Fibroblast of lung (primary cell): Measurements from ENCODE around the gene GNAZ. TPM values are rescaled to one million over a fixed set of nuclear protein-coding genes. Genes with fewer than 3 reads are reported as not detected.

Source experiments
- DNase-seq, 2 donors: peaks; one replicate each; pipeline versions ENCODE4 v3.0.0 to v3.0.0-alpha.2; 2010; ENCODE audit warnings: low read depth in 2 of 2
- H2AFZ ChIP-seq: 2 replicates; pipeline ENCODE4 v1.5.1; 2012; ENCODE audit warnings: low read length, control low read depth, inconsistent platforms
- H3K27ac ChIP-seq: 2 replicates; pipeline ENCODE4 v1.5.1; 2011; ENCODE audit warnings: low read length, control low read depth; ENCODE audit not compliant: insufficient read depth
- H3K27me3 ChIP-seq: 2 replicates; pipeline ENCODE4 v1.5.1; 2011; ENCODE audit warnings: mild to moderate bottlenecking, low read length; ENCODE audit not compliant: control insufficient read depth, insufficient read depth
- H3K36me3 ChIP-seq: 2 replicates; pipeline ENCODE4 v1.5.1; 2011; ENCODE audit warnings: low read length; ENCODE audit not compliant: control insufficient read depth, insufficient read depth
- H3K4me1 ChIP-seq: 2 replicates; pipeline ENCODE4 v1.5.1; 2011; ENCODE audit warnings: low read length; ENCODE audit not compliant: control insufficient read depth, insufficient read depth; ENCODE audit errors: extremely low read depth
- H3K4me2 ChIP-seq: 2 replicates; pipeline ENCODE4 v1.5.1; 2011; ENCODE audit warnings: low read length, control low read depth; ENCODE audit not compliant: insufficient read depth; ENCODE audit errors: extremely low read depth
- H3K4me3 ChIP-seq, 4 experiments: fragments of 200-600 bp in 1 of 4; sonication (generic) in 1 of 4; replicated peaks in 1 of 4; 2 replicates each; pipeline ENCODE4 v1.5.1; 2011 to 2016; ENCODE audit warnings: low read length in 4 of 4, low read depth in 3 of 4, mild to moderate bottlenecking in 3 of 4, control low read depth in 2 of 4, inconsistent platforms in 1 of 4, mixed read lengths in 1 of 4; ENCODE audit not compliant: insufficient read depth in 1 of 4; ENCODE audit errors: control extremely low read depth in 1 of 4
- H3K79me2 ChIP-seq: 2 replicates; pipeline ENCODE4 v1.5.1; 2012; ENCODE audit warnings: mild to moderate bottlenecking, low read length, inconsistent platforms; ENCODE audit not compliant: control insufficient read depth, insufficient read depth
- H3K9ac ChIP-seq: 2 replicates; pipeline ENCODE4 v1.5.1; 2011; ENCODE audit warnings: mild to moderate bottlenecking, low read length, control low read depth; ENCODE audit not compliant: insufficient read depth
- H3K9me3 ChIP-seq: 2 replicates; pipeline ENCODE4 v1.5.1; 2012; ENCODE audit warnings: low read depth, low read length; ENCODE audit not compliant: control insufficient read depth, insufficient read depth
- H4K20me1 ChIP-seq: 2 replicates; pipeline ENCODE4 v1.5.1; 2011; ENCODE audit warnings: low read length; ENCODE audit not compliant: control insufficient read depth, insufficient read depth; ENCODE audit errors: extremely low read depth
- CTCF ChIP-seq, 2 donors: IDR thresholded peaks in 1 of 2; conservative IDR thresholded peaks in 1 of 2; 1 replicate in 1 of 2; 2 replicates in 1 of 2; pipeline ENCODE4 v1.5.1; 2011 to 2012; ENCODE audit warnings: low read length in 2 of 2, control low read depth in 1 of 2, inconsistent platforms in 1 of 2, low read depth in 1 of 2, mild to moderate bottlenecking in 1 of 2
- EZH2 ChIP-seq: IDR thresholded peaks from 2 replicates; pipeline ENCODE4 v1.5.1; 2012; ENCODE audit warnings: low read length, control low read depth, mild to moderate bottlenecking; ENCODE audit errors: missing control alignments
- polyA plus RNA-seq, 2 donors: library from polyadenylated mRNA; depleted of rRNA in 1 of 2; stranded (reverse) in 1 of 2; unstranded in 1 of 2; fragments of >200 nt; gene quantifications; 2 replicates each; pipeline ENCODE4 v1.2.1, GENCODE V29; 2011 to 2012; ENCODE audit warnings: missing spikeins in 1 of 2
- total RNA-seq: library from RNA; depleted of rRNA; stranded (reverse); fragments of >200 nt; gene quantifications from 2 replicates; pipeline ENCODE4 v1.2.1, GENCODE V29; 2014

The GNAZ gene
- total and polyA plus RNA-seq, 2 donors (not counting 1 experiment from before 2014, with no cell fraction given), result 0.22 to 1.7 TPM

GRCh38 chr22:23068832-23069385 lies 1.4 kb upstream of the GNAZ start:
- H3K9me3 ChIP-seq, result no peaks in the 10 kb centered on the region
- H2AFZ ChIP-seq, result no peak overlapping the region
- H3K4me3 ChIP-seq, result no peak overlapping the region
- no peak overlapping the region for H3K27ac ChIP-seq
- H4K20me1 ChIP-seq, result no peaks in the 10 kb centered on the region
- DNase-seq, result no peak
- no peak for TF ChIP-seq CTCF (conservative IDR thresholded peaks at IDR 0.05 in 1 of 2, IDR thresholded peaks at IDR 0.05 in 1 of 2; ENCODE audit: low read depth in 1 of 2, low read length in 2 of 2)
- no peak for TF ChIP-seq EZH2
- no peak overlapping the region for H3K4me2 ChIP-seq
- H3K36me3 ChIP-seq, result no peaks in the 10 kb centered on the region
- no peaks in the 10 kb centered on the region for H3K79me2 ChIP-seq
- peaks cover 5% of the 10 kb centered on the region for H3K4me1 ChIP-seq
- no peak overlapping the region for H3K9ac ChIP-seq
- peaks cover 6% of the 10 kb centered on the region for H3K27me3 ChIP-seq

GRCh38 chr22:23069502-23070357 lies 589 bp upstream of the GNAZ start:
- no peaks in the 10 kb centered on the region for H4K20me1 ChIP-seq
- H3K27me3 ChIP-seq, result peaks cover 6% of the 10 kb centered on the region
- H3K79me2 ChIP-seq, result no peaks in the 10 kb centered on the region
- TF ChIP-seq CTCF (conservative IDR thresholded peaks at IDR 0.05 in 1 of 2, IDR thresholded peaks at IDR 0.05 in 1 of 2; ENCODE audit: low read depth in 1 of 2, low read length in 2 of 2), result no peak
- no peak for TF ChIP-seq EZH2
- H3K36me3 ChIP-seq, result no peaks in the 10 kb centered on the region
- peak overlapping the region; percentile 47 to 59 (median 56) for H3K4me3 ChIP-seq
- peak overlapping the region; percentile 83 for H2AFZ ChIP-seq
- no peaks in the 10 kb centered on the region for H3K9me3 ChIP-seq
- no peak overlapping the region for H3K27ac ChIP-seq
- H3K9ac ChIP-seq, result no peak overlapping the region
- peaks cover 5% of the 10 kb centered on the region for H3K4me1 ChIP-seq
- DNase-seq, result peak; percentile 85 to 90
- H3K4me2 ChIP-seq, result peak overlapping the region; percentile 97

- H2AFZ ChIP-seq, result no peak overlapping the region
- TF ChIP-seq EZH2 (no peak), CTCF (conservative IDR thresholded peaks at IDR 0.05 in 1 of 2, IDR thresholded peaks at IDR 0.05 in 1 of 2; ENCODE audit: low read depth in 1 of 2, low read length in 2 of 2) (no peak)
- H3K4me3 ChIP-seq, result no peak overlapping the region
- H3K9ac ChIP-seq, result no peak overlapping the region
- peaks cover 5% of the 10 kb centered on the region for H3K4me1 ChIP-seq
- H4K20me1 ChIP-seq, result no peaks in the 10 kb centered on the region
- no peaks in the 10 kb centered on the region for H3K79me2 ChIP-seq
- no peak for DNase-seq
- no peaks in the 10 kb centered on the region for H3K9me3 ChIP-seq
- no peaks in the 10 kb centered on the region for H3K36me3 ChIP-seq
- H3K4me2 ChIP-seq, result no peak overlapping the region
- no peak overlapping the region for H3K27ac ChIP-seq
- H3K27me3 ChIP-seq, result peaks cover 6% of the 10 kb centered on the region
Measured at GRCh38 chr22:23071230-23072076, 1.1 kb downstream of the GNAZ start.
